Limb (tissue), 2 donors: ENCODE data around the gene KMT2C.
A peak's percentile ranks its signal among the peaks of the same experiment; 100 is the strongest.
"Not testable (repeated sequence)": the region's sequence is repeated elsewhere in the genome, so short reads cannot be mapped to it uniquely, and the experiment has no call there.

Experiments used
- DNase-seq, 2 donors: peaks; one replicate each; pipeline ENCODE4 v3.0.0-alpha.2; 2016; ENCODE audit errors: extremely low spot score in 2 of 2

The KMT2C gene

GRCh38 chr7:152362128-152362926, 73.5 kb downstream of the KMT2C start:
- DNase-seq: no peak

- DNase-seq: no peak
Measured at GRCh38 chr7:152355474-152356057, 80.2 kb downstream of the KMT2C start.

- DNase-seq: no peak
Measured at GRCh38 chr7:152354061-152354460, 81.7 kb downstream of the KMT2C start.

GRCh38 chr7:152353281-152353680, 82.5 kb downstream of the KMT2C start:
- not testable (repeated sequence) for DNase-seq

- not testable (repeated sequence) for DNase-seq
Measured at GRCh38 chr7:152351747-152352146, 84.1 kb downstream of the KMT2C start.

- no peak for DNase-seq
Measured at GRCh38 chr7:152351168-152351567, 84.6 kb downstream of the KMT2C start.

GRCh38 chr7:152347888-152348287, 87.9 kb downstream of the KMT2C start:
- no peak for DNase-seq

- no peak for DNase-seq
Measured at GRCh38 chr7:152344253-152344652, 91.5 kb downstream of the KMT2C start.

- no peak for DNase-seq
Measured at GRCh38 chr7:152342796-152343195, 93.0 kb downstream of the KMT2C start.

- DNase-seq: no peak
Measured at GRCh38 chr7:152341914-152342236, 93.9 kb downstream of the KMT2C start.

- peak in 1 of 2 donors; percentile 35 for DNase-seq
Measured at GRCh38 chr7:152341039-152341913, 94.5 kb downstream of the KMT2C start.

- no peak for DNase-seq
Measured at GRCh38 chr7:152340161-152340560, 95.6 kb downstream of the KMT2C start.

- DNase-seq: no peak
Measured at GRCh38 chr7:152338561-152338960, 97.2 kb downstream of the KMT2C start.

- DNase-seq: no peak
Measured at GRCh38 chr7:152336754-152337368, 98.9 kb downstream of the KMT2C start.

GRCh38 chr7:152335900-152336571, 99.8 kb downstream of the KMT2C start:
- no peak for DNase-seq

- DNase-seq: no peak
Measured at GRCh38 chr7:152333134-152333533, 102.7 kb downstream of the KMT2C start.

GRCh38 chr7:152330827-152331226, 105.0 kb downstream of the KMT2C start:
- no peak for DNase-seq

GRCh38 chr7:152329469-152329868, 106.3 kb downstream of the KMT2C start:
- no peak for DNase-seq

GRCh38 chr7:152328234-152328633, 107.6 kb downstream of the KMT2C start:
- no peak for DNase-seq

GRCh38 chr7:152315845-152316244, 120.0 kb downstream of the KMT2C start:
- DNase-seq: no peak
